ENCODE data around the gene MAB21L3.

- TF ChIP-seq CREB1 (IDR thresholded peaks at IDR 0.05; ENCODE audit: low read depth): no peak
- TF ChIP-seq YY1 (IDR thresholded peaks at IDR 0.05; ENCODE audit: low read depth): no peak
- TF ChIP-seq RAD21 (IDR thresholded peaks at IDR 0.05; ENCODE audit: low read depth): no peak
- TF ChIP-seq TAF1 (IDR thresholded peaks at IDR 0.05; ENCODE audit: low read depth): no peak
- TF ChIP-seq, protein P1, sequence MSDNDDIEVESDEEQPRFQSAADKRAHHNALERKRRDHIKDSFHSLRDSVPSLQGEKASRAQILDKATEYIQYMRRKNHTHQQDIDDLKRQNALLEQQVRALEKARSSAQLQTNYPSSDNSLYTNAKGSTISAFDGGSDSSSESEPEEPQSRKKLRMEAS (IDR thresholded peaks at IDR 0.05): no peak
- TF ChIP-seq, protein P2, sequence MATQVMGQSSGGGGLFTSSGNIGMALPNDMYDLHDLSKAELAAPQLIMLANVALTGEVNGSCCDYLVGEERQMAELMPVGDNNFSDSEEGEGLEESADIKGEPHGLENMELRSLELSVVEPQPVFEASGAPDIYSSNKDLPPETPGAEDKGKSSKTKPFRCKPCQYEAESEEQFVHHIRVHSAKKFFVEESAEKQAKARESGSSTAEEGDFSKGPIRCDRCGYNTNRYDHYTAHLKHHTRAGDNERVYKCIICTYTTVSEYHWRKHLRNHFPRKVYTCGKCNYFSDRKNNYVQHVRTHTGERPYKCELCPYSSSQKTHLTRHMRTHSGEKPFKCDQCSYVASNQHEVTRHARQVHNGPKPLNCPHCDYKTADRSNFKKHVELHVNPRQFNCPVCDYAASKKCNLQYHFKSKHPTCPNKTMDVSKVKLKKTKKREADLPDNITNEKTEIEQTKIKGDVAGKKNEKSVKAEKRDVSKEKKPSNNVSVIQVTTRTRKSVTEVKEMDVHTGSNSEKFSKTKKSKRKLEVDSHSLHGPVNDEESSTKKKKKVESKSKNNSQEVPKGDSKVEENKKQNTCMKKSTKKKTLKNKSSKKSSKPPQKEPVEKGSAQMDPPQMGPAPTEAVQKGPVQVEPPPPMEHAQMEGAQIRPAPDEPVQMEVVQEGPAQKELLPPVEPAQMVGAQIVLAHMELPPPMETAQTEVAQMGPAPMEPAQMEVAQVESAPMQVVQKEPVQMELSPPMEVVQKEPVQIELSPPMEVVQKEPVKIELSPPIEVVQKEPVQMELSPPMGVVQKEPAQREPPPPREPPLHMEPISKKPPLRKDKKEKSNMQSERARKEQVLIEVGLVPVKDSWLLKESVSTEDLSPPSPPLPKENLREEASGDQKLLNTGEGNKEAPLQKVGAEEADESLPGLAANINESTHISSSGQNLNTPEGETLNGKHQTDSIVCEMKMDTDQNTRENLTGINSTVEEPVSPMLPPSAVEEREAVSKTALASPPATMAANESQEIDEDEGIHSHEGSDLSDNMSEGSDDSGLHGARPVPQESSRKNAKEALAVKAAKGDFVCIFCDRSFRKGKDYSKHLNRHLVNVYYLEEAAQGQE (IDR thresholded peaks at IDR 0.05; ENCODE audit: low read depth): no peak
- no peak for TF ChIP-seq EGR1 (IDR thresholded peaks at IDR 0.05)
These were observed 46.6 kb upstream of the MAB21L3 start for GRCh38 chr1:116064616-116065015.

Data from Ishikawa (cell line).